Measurements from ENCODE around the gene TRPV3.
A peak's percentile ranks its signal among the peaks of the same experiment; 100 is the strongest.
"Not testable (repeated sequence)": the region's sequence is repeated elsewhere in the genome, so short reads cannot be mapped to it uniquely, and the experiment has no call there.

Gene TRPV3

DNA sequence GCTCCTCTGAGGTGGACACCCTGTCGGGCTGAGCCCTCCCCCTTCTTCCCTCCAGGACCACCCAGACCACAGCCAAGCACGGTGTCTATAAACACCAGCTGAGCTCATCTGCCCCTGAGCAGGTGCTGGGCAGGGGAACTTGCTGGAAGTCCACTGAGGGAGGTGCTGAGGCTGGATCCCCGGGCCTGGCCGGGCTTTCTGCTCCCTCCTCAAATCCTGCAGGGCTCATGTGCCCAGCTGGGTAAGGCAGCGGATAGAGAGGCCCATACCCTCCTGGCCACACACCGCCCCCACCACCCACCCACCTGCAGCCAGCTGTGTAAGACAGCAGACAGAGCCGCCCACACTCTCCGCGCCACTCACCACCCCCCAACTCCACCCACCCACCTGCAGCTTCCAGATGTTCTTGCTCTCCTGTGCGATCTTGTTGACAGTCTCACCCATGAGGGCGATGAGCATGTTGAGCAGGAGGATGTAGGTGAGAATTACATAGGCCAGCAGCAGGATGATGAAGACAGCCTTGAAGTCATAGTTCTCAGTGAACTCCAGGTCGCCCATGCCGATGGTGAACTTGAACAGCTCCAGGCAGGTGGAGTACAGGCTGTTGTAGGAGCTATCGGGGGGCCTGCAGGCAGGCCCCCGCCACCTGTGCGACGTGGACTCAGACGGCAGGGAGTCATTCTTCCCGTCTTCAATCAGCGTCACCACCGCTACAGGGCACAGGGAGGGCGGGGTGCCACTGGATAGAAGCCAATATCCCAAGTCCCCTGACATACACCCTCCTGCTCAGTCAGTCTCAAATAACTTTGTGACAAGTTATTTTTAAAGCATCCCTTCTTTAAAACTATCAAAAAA, 15.9 kb upstream of the TRPV3 start:
- DNase-seq, result peak; percentile 46

GRCh38 chr17:3572231-3572630, 14.6 kb upstream of the TRPV3 start:
- no peak for DNase-seq

DNA sequence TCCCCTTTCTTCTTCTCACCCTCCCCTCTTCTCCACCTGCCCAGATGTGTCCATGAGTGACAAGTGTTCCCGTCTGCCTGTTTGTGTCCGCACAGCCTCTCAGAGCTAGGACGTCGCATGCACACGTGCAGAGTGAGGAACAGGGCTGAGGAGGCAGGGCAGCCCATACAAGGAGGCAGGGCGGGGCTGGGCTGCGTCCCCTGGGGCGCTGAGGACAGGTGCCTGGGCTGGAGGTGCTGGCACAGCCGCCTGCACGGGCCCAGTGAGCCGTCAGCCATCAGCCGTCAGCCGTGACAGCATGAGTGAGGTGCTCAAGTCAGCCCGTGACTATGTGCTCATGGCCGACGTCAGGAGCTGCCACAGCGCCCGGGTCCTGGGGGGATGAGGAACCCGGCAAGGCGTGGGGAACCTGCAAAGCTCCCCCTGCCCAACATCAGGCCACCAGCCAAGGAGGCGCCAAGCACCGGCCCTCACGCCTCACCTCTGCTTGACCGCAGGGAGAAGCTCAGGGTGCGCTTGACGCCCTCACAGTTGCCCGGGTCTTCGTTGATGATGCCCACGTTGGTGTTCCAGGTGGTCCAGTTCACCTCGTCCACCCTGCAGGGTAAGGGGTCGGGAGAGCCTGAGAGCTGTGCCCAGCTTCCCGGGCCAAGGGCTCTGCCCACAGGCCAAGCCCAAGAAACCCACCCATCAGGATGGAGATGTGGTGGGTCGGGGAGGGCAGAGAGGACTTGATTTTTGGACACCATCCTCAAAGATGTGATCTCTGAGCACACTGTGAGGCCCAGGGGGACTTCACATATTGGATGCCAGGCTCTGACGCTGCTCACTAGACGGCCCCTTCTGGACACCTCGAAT, 13.7 kb upstream of the TRPV3 start:
- no peak for DNase-seq

- no peak for DNase-seq
Observed at GRCh38 chr17:3569534-3570137, 12.0 kb upstream of the TRPV3 start.

DNA sequence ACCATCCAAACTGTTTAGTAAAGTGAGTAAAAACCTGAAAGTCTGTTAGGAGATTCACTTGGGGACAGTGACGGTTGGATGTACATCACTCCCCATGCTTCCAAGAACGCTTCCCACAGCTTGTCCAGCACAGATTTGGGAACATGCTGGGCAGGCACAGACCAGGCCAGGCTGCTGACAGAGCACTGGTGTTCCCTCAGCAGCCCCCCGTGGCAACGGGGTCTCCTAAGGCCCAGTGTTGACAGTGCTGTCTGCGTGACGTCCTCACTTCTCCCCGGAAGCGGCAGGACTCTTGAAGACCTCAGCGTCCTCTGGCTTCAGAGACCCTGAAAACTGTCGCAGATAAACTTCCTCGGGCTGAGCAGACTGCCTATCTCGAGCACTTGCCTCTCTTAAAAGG, 8.9 kb upstream of the TRPV3 start:
- no peak for DNase-seq

DNA sequence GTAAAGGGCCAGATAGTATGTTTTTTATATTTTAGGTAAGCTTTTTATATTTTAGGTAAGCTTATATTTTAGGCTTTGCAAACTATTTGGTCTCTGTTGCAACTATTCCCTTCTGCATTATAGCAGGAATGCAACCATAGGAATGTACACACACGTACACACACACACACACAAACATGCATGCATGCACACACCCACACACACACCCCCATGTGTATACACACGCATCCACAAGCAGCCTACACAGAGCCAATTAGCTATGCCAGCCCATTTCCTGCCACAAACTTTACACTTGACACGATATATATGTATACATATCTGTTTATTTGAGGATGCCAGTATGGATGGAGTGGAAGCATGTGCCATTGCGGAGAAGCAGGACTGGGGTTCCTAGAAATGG, 7.5 kb upstream of the TRPV3 start:
- no peak for DNase-seq

DNA sequence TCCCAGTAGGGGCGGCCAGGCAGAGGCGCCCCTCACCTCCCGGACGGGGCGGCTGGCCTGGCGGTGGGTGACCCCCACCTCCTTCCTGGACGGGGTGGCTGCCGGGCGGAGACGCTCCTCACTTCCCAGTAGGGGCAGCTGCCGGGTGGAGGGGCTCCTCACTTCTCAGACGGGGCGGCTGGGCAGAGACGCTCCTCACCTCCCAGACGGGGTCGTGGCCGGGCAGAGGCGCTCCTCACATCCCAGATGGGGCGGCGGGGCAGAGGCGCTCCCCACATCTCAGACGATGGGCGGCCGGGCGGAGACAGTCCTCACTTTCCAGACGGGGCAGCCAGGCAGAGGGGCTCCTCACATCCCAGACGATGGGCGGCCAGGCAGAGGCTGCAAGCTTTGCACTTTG, 6.6 kb upstream of the TRPV3 start:
- DNase-seq, result not testable (repeated sequence)

DNA sequence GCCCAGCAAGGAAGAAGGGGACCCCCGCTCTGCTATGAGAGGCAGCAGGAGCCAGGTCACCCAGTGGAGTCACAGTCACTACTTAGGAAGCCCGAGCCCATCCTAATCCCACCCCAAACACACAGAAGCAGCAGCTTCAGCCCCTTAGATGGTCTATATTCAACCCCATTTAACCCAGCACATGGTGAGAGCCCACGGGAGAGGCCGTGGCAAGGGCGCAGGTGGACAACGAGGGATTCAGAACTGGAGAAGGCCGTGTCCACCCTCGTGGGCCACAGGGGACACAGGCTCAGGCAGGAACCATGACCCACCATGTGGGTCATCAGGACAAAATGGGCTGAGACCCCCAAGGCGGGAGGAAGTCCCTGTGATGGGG, 1.6 kb upstream of the TRPV3 start:
- DNase-seq, result no peak

DNA sequence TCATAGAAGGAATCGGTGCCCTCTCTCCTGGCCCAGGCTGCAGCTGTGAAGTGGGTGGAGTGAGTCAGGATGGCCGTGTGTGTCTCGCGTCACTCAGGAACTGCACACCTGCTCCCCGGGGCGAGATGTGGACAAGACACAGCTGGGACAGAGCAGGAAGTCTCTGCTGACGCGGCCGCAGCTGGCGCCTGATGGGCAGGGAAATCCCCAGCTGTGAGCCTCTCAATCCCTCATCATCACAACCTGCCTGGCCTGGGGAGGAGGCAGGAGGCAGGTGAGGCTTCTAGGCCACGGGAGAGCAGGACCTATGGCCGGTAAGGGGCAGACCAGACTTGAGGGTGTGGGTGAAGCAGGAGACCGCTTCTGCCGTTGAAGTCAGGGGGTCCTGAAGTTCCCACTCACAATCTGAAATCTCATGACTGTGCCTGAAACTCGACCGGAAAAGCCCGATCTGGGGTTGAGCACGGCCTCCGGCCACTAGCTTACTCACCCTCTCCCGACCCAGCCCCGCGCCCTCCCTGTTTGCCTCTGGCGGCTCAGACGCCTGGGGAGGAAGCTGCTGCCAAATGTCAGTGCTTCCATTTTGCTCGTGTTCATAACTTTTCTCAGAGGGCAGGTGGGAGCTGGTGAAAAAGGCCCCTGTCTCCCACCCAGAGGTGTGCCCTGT, 1.1 kb upstream of the TRPV3 start:
- peak; percentile 47 for DNase-seq

DNA sequence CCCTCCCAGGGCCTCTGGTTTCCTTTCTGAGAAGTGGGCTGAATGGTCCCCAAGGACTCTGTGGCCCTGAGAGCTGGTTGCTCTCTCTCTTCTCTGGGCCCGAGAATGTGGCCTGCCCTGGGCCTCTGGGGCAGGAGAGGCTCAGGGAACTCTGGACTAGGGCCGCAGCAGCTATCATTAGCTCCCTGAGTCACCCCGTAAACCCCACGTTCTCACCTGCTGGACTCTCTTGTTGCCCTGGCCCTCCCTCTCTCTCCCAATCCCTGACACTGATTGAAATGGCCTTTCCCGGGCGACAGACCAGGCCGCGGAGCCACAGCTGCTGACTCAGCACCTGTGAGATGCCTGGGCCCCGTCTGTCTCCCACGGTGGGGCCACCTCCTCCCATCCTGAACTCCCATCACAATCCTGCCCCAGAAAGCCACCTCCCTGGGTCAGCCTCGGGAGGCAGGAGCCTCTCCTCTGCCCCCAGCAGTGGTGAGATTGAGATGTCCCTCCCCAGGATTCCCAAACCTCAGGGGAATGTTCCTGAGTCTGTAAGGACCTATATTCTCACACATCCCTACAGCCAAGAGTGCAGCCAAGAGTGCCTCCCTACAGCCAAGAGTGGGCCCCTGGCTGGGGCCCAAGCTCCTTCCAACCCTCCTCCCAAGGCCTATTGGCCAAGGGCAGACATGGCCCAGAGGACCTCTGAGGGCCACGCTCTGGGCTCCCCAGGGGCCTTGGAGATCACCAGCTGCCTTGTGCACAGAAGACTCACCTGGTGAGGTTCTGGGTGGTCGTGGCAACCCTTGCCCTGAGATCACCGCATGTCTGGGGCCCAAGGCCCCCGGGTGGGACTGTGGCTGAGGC, 470 bp downstream of the TRPV3 start:
- DNase-seq, result no peak

- no peak for DNase-seq
Observed at GRCh38 chr17:3556239-3556915, 1.2 kb downstream of the TRPV3 start.

DNA sequence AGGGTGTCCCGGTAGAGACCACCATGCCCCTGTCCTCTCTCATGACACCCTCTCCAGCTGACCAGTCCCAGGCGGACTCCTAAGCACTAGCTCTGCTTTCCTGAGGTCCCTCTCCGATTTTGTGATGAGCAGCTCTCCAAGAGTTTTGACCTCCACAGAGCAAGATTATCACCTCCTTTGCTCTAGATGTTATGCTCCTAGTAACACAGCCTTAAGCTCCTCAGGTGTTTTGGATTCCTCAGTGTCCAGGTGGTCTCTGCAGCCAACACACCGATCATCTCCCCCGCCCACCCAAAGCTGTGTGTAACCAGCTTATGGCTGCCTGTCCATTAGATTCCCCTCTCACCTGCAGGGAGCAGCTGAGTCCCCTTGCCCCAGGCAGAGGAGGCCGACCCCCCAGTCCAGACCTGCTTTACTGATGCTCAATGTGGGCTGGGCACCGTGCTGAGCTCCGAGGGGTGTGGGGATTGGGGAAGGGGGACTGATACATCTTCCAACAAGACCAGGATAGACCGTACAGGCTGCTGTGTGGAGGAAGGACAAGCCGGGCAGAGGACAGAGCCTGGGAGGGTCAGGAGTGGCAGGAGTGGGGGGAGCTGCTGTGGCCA, 2.3 kb downstream of the TRPV3 start:
- DNase-seq, result no peak

DNA sequence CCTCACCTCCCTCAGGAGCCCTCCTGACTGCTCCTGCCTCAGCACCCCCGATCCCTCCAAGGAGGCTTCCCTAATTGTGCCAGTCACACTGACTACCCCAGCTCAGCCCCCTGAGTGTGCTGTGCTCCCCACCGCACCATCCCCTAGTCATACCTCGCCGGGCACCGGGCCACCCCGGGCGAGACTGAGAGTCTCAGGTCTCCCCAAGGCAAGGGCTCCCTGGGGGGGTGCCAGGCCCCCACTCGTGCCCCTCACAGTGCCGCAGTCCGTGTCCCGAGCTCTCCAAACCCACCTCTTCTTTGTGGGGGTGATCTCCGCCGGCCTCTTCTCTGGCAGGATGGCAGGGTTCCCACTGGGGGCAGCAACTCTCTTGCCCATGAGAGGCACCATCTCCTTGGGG, 3.2 kb downstream of the TRPV3 start:
- DNase-seq, result no peak

DNA sequence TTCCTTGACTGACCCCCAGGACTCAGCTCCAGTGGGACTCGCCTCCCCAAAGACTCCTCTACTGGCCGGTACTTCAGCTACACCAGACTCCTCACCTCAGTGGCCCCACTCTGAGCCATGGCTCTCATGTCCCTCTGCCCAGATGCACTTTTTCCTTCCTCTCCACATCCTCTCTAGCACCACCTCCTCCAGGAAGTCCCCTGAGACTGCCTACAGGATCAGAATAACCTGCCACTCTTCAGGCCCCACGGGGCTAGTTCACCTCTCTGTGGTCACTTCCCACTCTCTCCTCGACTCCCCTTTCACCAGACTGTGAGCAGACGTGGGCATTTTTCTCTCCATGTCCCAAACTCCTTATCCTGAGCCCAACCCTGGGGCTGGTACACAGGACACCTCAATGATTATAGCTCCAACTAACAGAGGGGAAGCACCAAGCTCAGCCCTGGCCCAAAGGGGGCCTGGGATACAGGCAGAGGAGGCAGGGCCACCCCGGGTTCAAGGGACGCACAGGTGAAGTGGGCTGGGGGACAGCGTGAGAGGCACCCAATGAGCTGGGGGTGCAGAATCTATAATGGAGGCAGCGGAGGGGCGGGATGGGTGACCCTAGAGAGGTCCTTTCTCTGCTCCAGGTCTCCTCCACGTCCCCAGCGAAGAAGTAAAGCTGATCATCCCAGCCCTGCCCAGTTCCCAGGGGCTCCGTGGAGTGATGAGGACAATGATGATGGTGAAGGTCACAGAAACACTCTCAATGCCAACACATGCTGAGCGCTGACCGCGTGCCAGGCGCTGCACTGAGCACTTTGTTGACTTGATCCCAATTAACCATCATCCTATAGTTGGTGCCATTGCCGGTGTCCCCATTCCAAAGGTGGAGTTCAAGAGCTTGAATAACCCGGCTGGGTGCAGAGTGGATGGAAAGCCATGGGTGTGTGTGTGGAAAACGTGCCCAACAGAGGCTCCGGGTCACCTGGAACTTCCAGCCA, 3.9 kb downstream of the TRPV3 start:
- DNase-seq, result no peak

DNA sequence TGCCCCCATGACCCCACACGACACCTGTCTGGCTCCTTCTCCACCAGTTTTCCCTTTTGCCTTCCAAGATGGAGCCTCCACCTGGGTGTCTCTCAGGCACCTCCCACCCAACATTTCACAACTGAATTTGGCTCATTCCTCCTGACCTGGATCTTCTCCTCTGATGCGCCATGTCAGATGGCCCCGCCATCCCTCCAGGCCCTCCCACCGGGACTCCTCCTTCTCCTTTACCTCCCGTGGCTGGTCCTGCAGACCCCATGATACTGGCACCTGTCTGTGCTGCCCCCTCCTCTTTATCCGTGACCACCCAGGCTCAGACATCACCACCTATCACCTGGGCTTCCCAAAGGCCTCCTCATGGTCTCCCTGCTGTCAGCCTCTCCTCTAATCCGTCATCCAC, 4.7 kb downstream of the TRPV3 start:
- DNase-seq, result no peak

DNA sequence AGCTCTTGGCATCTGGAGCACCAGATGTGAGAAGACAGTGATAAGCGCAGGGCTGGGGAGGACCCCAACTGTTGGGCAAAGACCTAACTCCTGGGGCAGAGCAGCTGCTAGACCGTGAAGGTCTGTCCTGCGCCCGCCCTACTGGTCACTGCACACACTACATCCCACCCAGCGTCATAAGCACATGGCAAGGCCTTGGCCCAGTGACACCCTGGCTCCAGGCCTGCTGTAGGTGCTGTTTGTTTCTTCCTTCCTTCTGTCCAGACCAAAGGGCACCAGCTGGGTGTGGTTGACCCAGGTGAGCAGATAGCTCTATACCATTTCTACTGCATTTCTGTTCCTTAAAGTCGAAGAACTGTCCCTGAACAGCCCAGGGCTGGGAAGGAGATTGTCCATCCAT, 6.4 kb downstream of the TRPV3 start:
- DNase-seq, result no peak

DNA sequence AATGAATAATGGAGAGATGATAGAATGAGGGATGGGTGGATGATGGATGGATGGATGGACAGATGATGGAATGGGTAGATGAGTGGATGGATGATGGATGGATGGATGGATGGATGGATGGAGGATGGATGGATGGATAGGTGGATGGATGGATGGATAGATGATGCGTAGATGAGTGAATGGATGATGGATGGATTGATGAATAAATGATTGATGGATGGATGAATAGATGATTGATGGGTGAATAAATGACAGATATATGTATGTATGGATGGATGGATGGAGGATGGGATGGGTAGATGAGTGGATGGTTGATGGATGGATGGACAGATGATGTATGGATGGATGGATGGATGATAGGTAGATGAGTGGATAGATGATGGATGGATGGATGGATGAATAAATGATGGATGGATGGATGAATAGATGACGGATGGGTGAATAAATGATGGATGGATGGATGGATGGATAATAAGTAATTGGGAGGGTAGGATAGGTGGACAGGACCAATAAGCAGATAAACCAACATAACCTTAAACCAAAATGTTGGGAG, 7.9 kb downstream of the TRPV3 start:
- DNase-seq, result no peak

DNA sequence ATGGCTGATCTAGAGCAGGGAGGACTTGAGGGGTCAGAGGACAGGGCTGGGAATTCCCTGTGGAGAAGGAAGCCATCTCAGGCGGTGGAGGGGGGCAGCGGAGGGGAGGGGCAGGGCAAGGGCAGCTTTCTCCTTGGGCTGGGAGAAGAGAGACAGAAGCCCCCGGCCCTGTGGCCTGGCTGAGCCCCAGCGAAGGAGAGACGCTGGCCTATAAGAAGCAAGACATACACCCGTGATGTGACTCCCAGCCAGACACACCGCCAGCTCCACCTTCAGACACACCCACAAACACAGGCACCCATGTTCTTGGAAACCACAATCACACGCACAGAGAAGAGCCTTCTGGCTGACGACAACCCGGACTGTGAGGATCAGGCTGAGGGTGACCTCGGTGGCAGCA, 10.0 kb downstream of the TRPV3 start:
- DNase-seq, result no peak

DNA sequence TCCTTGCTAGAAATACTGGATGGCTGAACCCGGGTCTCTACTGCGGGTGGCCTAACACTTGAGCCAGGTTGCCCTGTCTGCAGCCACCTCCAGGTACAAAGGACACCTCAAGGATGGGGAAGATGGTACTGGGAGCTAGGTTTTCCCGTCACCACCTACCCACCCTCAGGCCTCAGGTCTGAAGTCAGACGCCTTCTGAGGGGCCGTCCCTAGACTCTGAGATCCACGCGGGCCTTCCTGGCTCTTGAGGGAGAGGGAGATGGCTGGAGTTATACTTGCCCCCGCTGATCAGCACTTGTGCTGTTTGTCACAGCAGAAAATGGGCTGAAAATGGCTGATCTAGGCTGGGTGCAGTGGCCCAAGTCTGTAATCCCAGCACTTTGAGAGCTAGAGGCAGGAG, 10.6 kb downstream of the TRPV3 start:
- DNase-seq, result no peak

DNA sequence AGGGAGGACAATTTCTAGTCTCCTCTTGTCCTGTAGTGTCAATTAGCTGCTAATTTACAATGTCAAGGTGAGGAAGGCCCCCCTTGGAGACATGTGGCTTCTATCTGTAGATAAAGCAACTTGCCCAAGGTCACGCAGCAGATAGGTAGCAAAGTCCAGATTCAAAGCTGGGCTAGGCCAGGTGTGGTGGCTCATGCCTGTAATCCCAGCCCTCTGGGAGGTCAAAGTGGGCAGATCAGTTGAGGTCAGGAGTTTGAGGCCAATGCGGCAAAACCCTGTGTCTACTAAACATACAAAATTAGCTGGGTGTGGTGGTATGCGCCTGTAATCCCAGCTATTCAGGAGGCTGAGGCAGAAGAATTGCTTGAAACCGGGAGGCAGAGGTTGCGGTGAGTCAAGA, 11.1 kb downstream of the TRPV3 start:
- no peak for DNase-seq
